ENCODE results near the gene SALL1.

The SALL1 gene

GRCh38 chr16:51167170-51167895 lies 16.3 kb upstream of the SALL1 start:
- H3K9me3 ChIP-seq (ENCODE audit: control insufficient read depth, low read length), result no peaks in the 10 kb centered on the region
- no peaks in the 10 kb centered on the region for H3K36me3 ChIP-seq (ENCODE audit: control insufficient read depth, insufficient read depth, low read length, severe bottlenecking)
- H3K4me3 ChIP-seq (ENCODE audit: low read length), result no peak overlapping the region
- no peak for DNase-seq (ENCODE audit: low read depth)
- H3K9ac ChIP-seq (ENCODE audit: low read length), result no peak overlapping the region
- no peaks in the 10 kb centered on the region for H3K27me3 ChIP-seq (replicated peaks; ENCODE audit: control insufficient read depth, insufficient read depth, low read length)
- peaks cover 9% of the 10 kb centered on the region for H3K4me1 ChIP-seq (ENCODE audit: control insufficient read depth, insufficient read depth, low read length)

GRCh38 chr16:51166541-51166940 lies 15.5 kb upstream of the SALL1 start:
- Histone ChIP-seq H3K4me1 (ENCODE audit: control insufficient read depth, insufficient read depth, low read length) (peaks cover 9% of the 10 kb centered on the region), H3K36me3 (ENCODE audit: control insufficient read depth, insufficient read depth, low read length, severe bottlenecking) (no peaks in the 10 kb centered on the region), H3K27me3 (replicated peaks; ENCODE audit: control insufficient read depth, insufficient read depth, low read length) (no peaks in the 10 kb centered on the region), H3K9me3 (ENCODE audit: control insufficient read depth, low read length) (no peaks in the 10 kb centered on the region), H3K9ac (ENCODE audit: low read length) (no peak overlapping the region), H3K4me3 (ENCODE audit: low read length) (no peak overlapping the region)
- DNase-seq (ENCODE audit: low read depth), result no peak

- H3K27me3 ChIP-seq (replicated peaks; ENCODE audit: control insufficient read depth, insufficient read depth, low read length), result no peaks in the 10 kb centered on the region
These were observed 15.0 kb upstream of the SALL1 start for GRCh38 chr16:51166091-51166490.

GRCh38 chr16:51165043-51165442 lies 14.0 kb upstream of the SALL1 start:
- peaks cover 9% of the 10 kb centered on the region for H3K4me1 ChIP-seq (ENCODE audit: control insufficient read depth, insufficient read depth, low read length)
- H3K9ac ChIP-seq (ENCODE audit: low read length), result no peak overlapping the region
- H3K27me3 ChIP-seq (replicated peaks; ENCODE audit: control insufficient read depth, insufficient read depth, low read length), result no peaks in the 10 kb centered on the region
- no peaks in the 10 kb centered on the region for H3K36me3 ChIP-seq (ENCODE audit: control insufficient read depth, insufficient read depth, low read length, severe bottlenecking)
- H3K9me3 ChIP-seq (ENCODE audit: control insufficient read depth, low read length), result no peaks in the 10 kb centered on the region
- no peak overlapping the region for H3K4me3 ChIP-seq (ENCODE audit: low read length)
- no peak for DNase-seq (ENCODE audit: low read depth)

More at GRCh38 chr16:51166091-51166490, 15.0 kb upstream of the SALL1 start:
- Histone ChIP-seq H3K9me3 (ENCODE audit: control insufficient read depth, low read length) (no peaks in the 10 kb centered on the region), H3K36me3 (ENCODE audit: control insufficient read depth, insufficient read depth, low read length, severe bottlenecking) (no peaks in the 10 kb centered on the region), H3K9ac (ENCODE audit: low read length) (no peak overlapping the region), H3K4me1 (ENCODE audit: control insufficient read depth, insufficient read depth, low read length) (peaks cover 9% of the 10 kb centered on the region), H3K4me3 (ENCODE audit: low read length) (no peak overlapping the region)
- no peak for DNase-seq (ENCODE audit: low read depth)

GRCh38 chr16:51164574-51164973 lies 13.5 kb upstream of the SALL1 start:
- peaks cover 9% of the 10 kb centered on the region for H3K4me1 ChIP-seq (ENCODE audit: control insufficient read depth, insufficient read depth, low read length)
- no peaks in the 10 kb centered on the region for H3K9me3 ChIP-seq (ENCODE audit: control insufficient read depth, low read length)
- no peak overlapping the region for H3K4me3 ChIP-seq (ENCODE audit: low read length)
- no peaks in the 10 kb centered on the region for H3K27me3 ChIP-seq (replicated peaks; ENCODE audit: control insufficient read depth, insufficient read depth, low read length)
- DNase-seq (ENCODE audit: low read depth), result no peak
- no peaks in the 10 kb centered on the region for H3K36me3 ChIP-seq (ENCODE audit: control insufficient read depth, insufficient read depth, low read length, severe bottlenecking)
- no peak overlapping the region for H3K9ac ChIP-seq (ENCODE audit: low read length)

GRCh38 chr16:51163894-51164566 lies 13.0 kb upstream of the SALL1 start:
- DNase-seq (ENCODE audit: low read depth), result no peak

GRCh38 chr16:51163366-51163765 lies 12.3 kb upstream of the SALL1 start:
- Histone ChIP-seq H3K9ac (ENCODE audit: low read length) (no peak overlapping the region), H3K36me3 (ENCODE audit: control insufficient read depth, insufficient read depth, low read length, severe bottlenecking) (no peaks in the 10 kb centered on the region), H3K27me3 (replicated peaks; ENCODE audit: control insufficient read depth, insufficient read depth, low read length) (no peaks in the 10 kb centered on the region), H3K9me3 (ENCODE audit: control insufficient read depth, low read length) (no peaks in the 10 kb centered on the region), H3K4me3 (ENCODE audit: low read length) (no peak overlapping the region), H3K4me1 (ENCODE audit: control insufficient read depth, insufficient read depth, low read length) (peaks cover 9% of the 10 kb centered on the region)
- no peak for DNase-seq (ENCODE audit: low read depth)

More at GRCh38 chr16:51163894-51164566, 13.0 kb upstream of the SALL1 start:
- H3K9ac ChIP-seq (ENCODE audit: low read length), result no peak overlapping the region
- H3K9me3 ChIP-seq (ENCODE audit: control insufficient read depth, low read length), result no peaks in the 10 kb centered on the region
- no peak overlapping the region for H3K4me3 ChIP-seq (ENCODE audit: low read length)
- no peaks in the 10 kb centered on the region for H3K27me3 ChIP-seq (replicated peaks; ENCODE audit: control insufficient read depth, insufficient read depth, low read length)
- H3K36me3 ChIP-seq (ENCODE audit: control insufficient read depth, insufficient read depth, low read length, severe bottlenecking), result no peaks in the 10 kb centered on the region
- peaks cover 9% of the 10 kb centered on the region for H3K4me1 ChIP-seq (ENCODE audit: control insufficient read depth, insufficient read depth, low read length)

- no peak overlapping the region for H3K4me3 ChIP-seq (ENCODE audit: low read length)
- H3K9ac ChIP-seq (ENCODE audit: low read length), result no peak overlapping the region
- no peaks in the 10 kb centered on the region for H3K9me3 ChIP-seq (ENCODE audit: control insufficient read depth, low read length)
- H3K4me1 ChIP-seq (ENCODE audit: control insufficient read depth, insufficient read depth, low read length), result peaks cover 9% of the 10 kb centered on the region
- peak; percentile 53 for DNase-seq (ENCODE audit: low read depth)
- peaks cover 13% of the 10 kb centered on the region for H3K27me3 ChIP-seq (replicated peaks; ENCODE audit: control insufficient read depth, insufficient read depth, low read length)
- no peaks in the 10 kb centered on the region for H3K36me3 ChIP-seq (ENCODE audit: control insufficient read depth, insufficient read depth, low read length, severe bottlenecking)
These were observed 10.5 kb upstream of the SALL1 start for GRCh38 chr16:51161440-51162195.

GRCh38 chr16:51159865-51160264 lies 8.8 kb upstream of the SALL1 start:
- DNase-seq (ENCODE audit: low read depth), result no peak
- Histone ChIP-seq H3K4me1 (ENCODE audit: control insufficient read depth, insufficient read depth, low read length) (peaks cover 22% of the 10 kb centered on the region), H3K36me3 (ENCODE audit: control insufficient read depth, insufficient read depth, low read length, severe bottlenecking) (no peaks in the 10 kb centered on the region), H3K9ac (ENCODE audit: low read length) (no peak overlapping the region), H3K9me3 (ENCODE audit: control insufficient read depth, low read length) (no peaks in the 10 kb centered on the region), H3K4me3 (ENCODE audit: low read length) (no peak overlapping the region), H3K27me3 (replicated peaks; ENCODE audit: control insufficient read depth, insufficient read depth, low read length) (peaks cover 15% of the 10 kb centered on the region)

- no peak for DNase-seq (ENCODE audit: low read depth)
- Histone ChIP-seq H3K4me3 (ENCODE audit: low read length) (no peak overlapping the region), H3K27me3 (replicated peaks; ENCODE audit: control insufficient read depth, insufficient read depth, low read length) (peaks cover 17% of the 10 kb centered on the region), H3K9ac (ENCODE audit: low read length) (no peak overlapping the region), H3K9me3 (ENCODE audit: control insufficient read depth, low read length) (no peaks in the 10 kb centered on the region), H3K36me3 (ENCODE audit: control insufficient read depth, insufficient read depth, low read length, severe bottlenecking) (no peaks in the 10 kb centered on the region), H3K4me1 (ENCODE audit: control insufficient read depth, insufficient read depth, low read length) (peaks cover 23% of the 10 kb centered on the region)
These were observed 8.2 kb upstream of the SALL1 start for GRCh38 chr16:51159296-51159695.

- no peak for DNase-seq (ENCODE audit: low read depth)
- H3K36me3 ChIP-seq (ENCODE audit: control insufficient read depth, insufficient read depth, low read length, severe bottlenecking), result no peaks in the 10 kb centered on the region
- peaks cover 17% of the 10 kb centered on the region for H3K27me3 ChIP-seq (replicated peaks; ENCODE audit: control insufficient read depth, insufficient read depth, low read length)
- H3K4me3 ChIP-seq (ENCODE audit: low read length), result no peak overlapping the region
- peaks cover 14% of the 10 kb centered on the region for H3K4me1 ChIP-seq (ENCODE audit: control insufficient read depth, insufficient read depth, low read length)
- H3K9me3 ChIP-seq (ENCODE audit: control insufficient read depth, low read length), result no peaks in the 10 kb centered on the region
- H3K9ac ChIP-seq (ENCODE audit: low read length), result no peak overlapping the region
These were observed 6.6 kb upstream of the SALL1 start for GRCh38 chr16:51157698-51158097.

Measured in adipocyte (in vitro differentiated cells).